K562 (cell line): ENCODE results near the gene ZNF407. TPM values are rescaled to one million over a fixed set of nuclear protein-coding genes. Genes with fewer than 3 reads are reported as not detected.
A peak's percentile ranks its signal among the peaks of the same experiment; 100 is the strongest.

Experiments
- ATAC-seq: fragments of 200-7000 bp; cut with Tn5 transposase; 3 replicates; pipeline ENCODE4 v1.9.1; 2020; ENCODE audit warnings: moderate library complexity
- BruUV-seq: library from RNA; stranded (reverse); fragments of 400-500 nt; replicated peaks from 2 replicates; lab custom pipeline; 2021; lab: Mats Ljungman, UMichigan
- CTCF ChIA-PET: fragments of 300-600 bp; formaldehyde crosslinking; extraction: SDS; loops from one replicate; lab custom pipeline; 2021; ENCODE audit warnings: low intra/inter-chr PET ratio; lab: Yijun Ruan, JAX
- POLR2A ChIA-PET: fragments of 300-600, 350-650 bp; sonication (Branson Sonifier 250); formaldehyde crosslinking; extraction: SDS; loops from one replicate; lab custom pipeline; 2021; ENCODE audit warnings: antibody characterized with exemption, inconsistent platforms; lab: Yijun Ruan, JAX
- DNase-seq, 4 experiments: peaks; one replicate each; pipeline versions ENCODE4 v3.0.0 to v3.0.0-alpha.2; 2011 to 2018; ENCODE audit warnings: low spot score in 3 of 4, mixed read lengths in 3 of 4; ENCODE audit errors: extremely low read depth in 1 of 4
- FAIRE-seq: peaks from 2 replicates; lab custom pipeline; 2011; peaks lifted over from hg19 to GRCh38; lab: Jason Lieb, UNC
- H2AFZ ChIP-seq: 2 replicates; pipeline ENCODE4 v1.6.0; 2011; ENCODE audit warnings: low read depth, low read length, control low read depth, inconsistent platforms
- H3K27ac ChIP-seq: fragments of 200-600 bp; 3 replicates; pipeline ENCODE4 v1.8.0; 2011; ENCODE audit warnings: low read depth, mild to moderate bottlenecking, control low read depth, inconsistent platforms, low read length, moderate library complexity, mixed read lengths; ENCODE audit errors: extremely low read depth
- H3K27me3 ChIP-seq, 2 experiments: fragments of 300-600 bp in 1 of 2; 2 replicates in 1 of 2; 3 replicates in 1 of 2; pipeline versions ENCODE4 v1.6.0 to v1.8.0; 2011; ENCODE audit warnings: inconsistent platforms in 2 of 2, low read length in 2 of 2, mild to moderate bottlenecking in 1 of 2, mixed read lengths in 1 of 2, moderate library complexity in 1 of 2; ENCODE audit not compliant: control insufficient read depth in 2 of 2, insufficient read depth in 2 of 2
- H3K36me3 ChIP-seq: fragments of 300-600 bp; 3 replicates; pipeline ENCODE4 v1.8.0; 2011; ENCODE audit warnings: mild to moderate bottlenecking, low read length, inconsistent platforms; ENCODE audit not compliant: control insufficient read depth, insufficient read depth
- H3K4me1 ChIP-seq, 2 experiments: fragments of 200-600 bp in 1 of 2; replicated peaks in 1 of 2; 2 replicates in 1 of 2; 3 replicates in 1 of 2; pipeline versions ENCODE4 v1.5.1 to v1.8.0; 2011; ENCODE audit warnings: inconsistent platforms in 2 of 2, low read length in 2 of 2, mild to moderate bottlenecking in 1 of 2, mixed read lengths in 1 of 2, moderate library complexity in 1 of 2; ENCODE audit not compliant: control insufficient read depth in 2 of 2, insufficient read depth in 2 of 2
- H3K4me2 ChIP-seq: 2 replicates; pipeline ENCODE4 v1.6.1; 2011; ENCODE audit warnings: low read length, control low read depth, inconsistent platforms, mixed read lengths; ENCODE audit not compliant: insufficient read depth
- H3K4me3 ChIP-seq: fragments of 200-600 bp; sonication (generic), shearing (Covaris generic); 2 replicates; pipeline ENCODE4 v1.5.1; 2016; ENCODE audit warnings: control low read depth, inconsistent platforms
- H3K79me2 ChIP-seq: fragments of 200-600 bp; 3 replicates; pipeline ENCODE4 v1.8.0; 2011; ENCODE audit warnings: low read length, inconsistent platforms; ENCODE audit not compliant: control insufficient read depth, insufficient read depth
- H3K9ac ChIP-seq, 2 experiments: 2 replicates each; pipeline versions ENCODE4 v1.6.0 to v1.6.1; 2011; ENCODE audit warnings: low read depth in 2 of 2, low read length in 2 of 2, control low read depth in 1 of 2, inconsistent platforms in 1 of 2, mild to moderate bottlenecking in 1 of 2, mixed read lengths in 1 of 2; ENCODE audit not compliant: insufficient read depth in 1 of 2
- H3K9me1 ChIP-seq: one replicate; pipeline ENCODE4 v1.6.0; 2011; ENCODE audit warnings: inconsistent platforms, mild to moderate bottlenecking, low read length, moderate library complexity; ENCODE audit not compliant: control insufficient read depth, insufficient read depth
- H3K9me3 ChIP-seq: replicated peaks from 2 replicates; pipeline ENCODE4 v1.5.1; 2011; ENCODE audit warnings: low read depth, low read length, inconsistent platforms; ENCODE audit not compliant: control insufficient read depth, insufficient read depth
- H4K20me1 ChIP-seq: replicated peaks from 2 replicates; pipeline ENCODE4 v1.6.1; 2011; ENCODE audit warnings: low read length, inconsistent platforms, mixed read lengths; ENCODE audit not compliant: control insufficient read depth, insufficient read depth
- CEBPB ChIP-seq: fragments of 450-650 bp; IDR thresholded peaks from 2 replicates; pipeline ENCODE4 v1.6.1; 2016; ENCODE audit warnings: missing genetic modification characterization, missing compliant biosample characterization
- REST ChIP-seq, 2 experiments: fragments of 450-650 bp; formaldehyde crosslinking in 1 of 2; IDR thresholded peaks; 2 replicates each; pipeline versions ENCODE4 v1.4.0 to v1.6.1; 2014 to 2020; ENCODE audit warnings: mild to moderate bottlenecking in 2 of 2, borderline replicate concordance in 1 of 2, low read depth in 1 of 2
- WGBS: fragments of 100-300 bp; shearing (Covaris generic); methylation state at CpG from one replicate; pipeline ENCODE4 v1.1.6; 2016; ENCODE audit warnings: low coverage, mixed read lengths; ENCODE audit not compliant: insufficient coverage; ENCODE audit errors: missing lambda C conversion rate; 5-methylcytosine and 5-hydroxymethylcytosine counted together
- in situ Hi-C: fragments of 300-500 bp; cut with MboI; formaldehyde crosslinking; loops from 4 replicates; pipeline ENCODE4 v1.15.0; 2018; ENCODE audit warnings: inconsistent platforms, mixed read lengths
- intact Hi-C: fragments of 100-400 bp; cut with micrococcal nuclease; formaldehyde crosslinking; loops from 2 replicates; pipeline ENCODE4 v1.14.2; 2022
- polyA plus RNA-seq, 8 experiments: library from polyadenylated mRNA; depleted of rRNA in 4 of 8; stranded (reverse) in 5 of 8; unstranded in 3 of 8; fragments of >200 nt; fragmentation: Nextera tagmentation in 2 of 8; fragmentation: Illumina TruSeq in 1 of 8; extraction: Ambion mirVana in 2 of 8; extraction: Trizol in 1 of 8; gene quantifications; 2 replicates each; pipeline versions ENCODE4 v1.2.1 to v1.2.3, GENCODE V29; 2011 to 2014; ENCODE audit warnings: inconsistent platforms in 1 of 8, missing spikeins in 1 of 8
- total RNA-seq, 7 experiments: library from RNA; depleted of rRNA in 6 of 7; stranded (reverse); fragments of >200 nt in 6 of 7; fragmentation: Illumina TruSeq in 2 of 7; extraction: Trizol in 2 of 7; gene quantifications; 2 replicates each; pipeline versions ENCODE4 v1.2.1 to v1.2.3, GENCODE V29; 2011 to 2021; ENCODE audit warnings: low replicate concordance in 1 of 7

ZNF407 gene
- total and polyA plus RNA-seq, 9 of the 15 experiments (the other 6 are each of a cell fraction or from before 2014, with no cell fraction given): 0.21 to 5.4 (median 2.3) TPM

DNA sequence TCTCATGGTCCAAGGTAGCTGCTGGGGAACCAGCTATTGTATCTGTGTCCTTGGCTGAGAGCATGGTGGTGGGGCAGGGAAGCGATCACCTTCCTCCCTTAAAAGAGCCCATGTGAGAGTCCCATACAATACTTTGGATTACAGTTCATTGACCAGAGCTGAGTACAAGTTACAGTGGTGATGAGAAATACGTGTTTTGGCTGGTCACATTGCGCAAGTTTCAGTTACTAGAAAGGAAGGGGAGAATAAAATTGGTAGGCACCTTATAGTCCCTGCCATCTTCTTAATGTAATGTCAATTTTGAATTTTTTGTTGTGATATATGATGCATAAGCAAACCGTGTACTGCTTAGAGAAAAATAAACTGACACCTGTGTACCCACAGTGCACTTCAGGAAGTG lies 67.7 kb downstream of the ZNF407 start:
- H2AFZ ChIP-seq: no peak overlapping the region
- FAIRE-seq (no peak), DNase-seq (no peak), ATAC-seq (no peak)
- no TSS peak for BruUV-seq
- 40% methylated on average over 2 of the region's 4 CpGs for WGBS
- no peaks in the 10 kb centered on the region for H3K79me2 ChIP-seq
- no peaks in the 10 kb centered on the region for H3K4me1 ChIP-seq
- H3K4me3 ChIP-seq: no peak overlapping the region
- intact Hi-C loops: no loop called here
- no peak overlapping the region for H3K4me2 ChIP-seq
- in situ Hi-C loops: loop anchor here (25.0 kb wide), 2 partner anchors 822 to 1697 kb away; no protein-coding TSS in a partner anchor
- no peaks in the 10 kb centered on the region for H3K27me3 ChIP-seq
- no peak overlapping the region for H3K27ac ChIP-seq
- ChIA-PET CTCF (no interaction called here), POLR2A (interaction anchor here (0.7 kb wide), 1 partner anchor 221 kb away, joined by 3 read pairs; no protein-coding TSS in a partner anchor)
- TF ChIP-seq CEBPB: peak; percentile 38; the same call in 1 of the 2 replicates
- TF ChIP-seq REST (IDR thresholded peaks at IDR 0.05; ENCODE audit: borderline replicate concordance): no peak
- no peak for TF ChIP-seq REST (CRISPR knock-in tag; IDR thresholded peaks at IDR 0.05; ENCODE audit: low read depth)
- no peaks in the 10 kb centered on the region for H3K9me1 ChIP-seq
- no peaks in the 10 kb centered on the region for H3K36me3 ChIP-seq
- no peaks in the 10 kb centered on the region for H4K20me1 ChIP-seq
- H3K9ac ChIP-seq: no peak overlapping the region
- H3K9me3 ChIP-seq: no peaks in the 10 kb centered on the region
